GM12878 (cell line): ENCODE measurements around the gene DSTN. TPM values are rescaled to one million over a fixed set of nuclear protein-coding genes. Genes with fewer than 3 reads are reported as not detected.

Source experiments
- ATAC-seq: fragments of 200-7000 bp; cut with Tn5 transposase; 3 replicates; pipeline ENCODE4 v1.9.1; 2020; ENCODE audit warnings: mild to moderate bottlenecking, moderate library complexity
- BruUV-seq: library from RNA; stranded (reverse); fragments of 400-500 nt; replicated peaks from 2 replicates; lab custom pipeline; 2021; lab: Mats Ljungman, UMichigan
- CTCF ChIA-PET: fragments of 300-600 bp; sonication (Branson Sonifier 250); formaldehyde crosslinking; extraction: SDS; loops from one replicate; lab custom pipeline; 2021; ENCODE audit warnings: inconsistent platforms; lab: Yijun Ruan, JAX
- POLR2A ChIA-PET: fragments of 350-600 bp; formaldehyde crosslinking; extraction: SDS; loops from one replicate; lab custom pipeline; 2021; ENCODE audit warnings: inconsistent platforms; lab: Charles Lee
- RAD21 ChIA-PET: fragments of 300-600 bp; sonication (Branson Sonifier 250); formaldehyde crosslinking; loops from one replicate; lab custom pipeline; 2023; ENCODE audit warnings: antibody characterized with exemption; ENCODE audit not compliant: unreplicated experiment; lab: Charles Lee
- SMC1A ChIA-PET: fragments of 300-600 bp; sonication (Branson Sonifier 250); formaldehyde crosslinking; loops from one replicate; lab custom pipeline; 2023; ENCODE audit not compliant: unreplicated experiment, uncharacterized antibody; lab: Charles Lee
- DNase-seq: peaks from one replicate; pipeline ENCODE4 v3.0.0-alpha.2; 2011; ENCODE audit warnings: low read depth, low spot score
- FAIRE-seq: peaks from 3 replicates; lab custom pipeline; 2011; peaks lifted over from hg19 to GRCh38; lab: Jason Lieb, UNC
- H2AFZ ChIP-seq: 2 replicates; pipeline ENCODE4 v1.6.0; 2011; ENCODE audit warnings: low read depth, low read length, control low read depth; ENCODE audit not compliant: control insufficient read depth
- H3K27ac ChIP-seq: 2 replicates; pipeline ENCODE4 v1.5.1; 2011; ENCODE audit warnings: control low read depth; ENCODE audit not compliant: control insufficient read depth, insufficient read depth
- H3K27me3 ChIP-seq, 2 experiments: replicated peaks in 1 of 2; 2 replicates each; pipeline versions ENCODE4 v1.6.0 to v1.6.1; 2011; ENCODE audit warnings: low read length in 1 of 2; ENCODE audit not compliant: control insufficient read depth in 2 of 2, insufficient read depth in 2 of 2
- H3K36me3 ChIP-seq, 2 experiments: 2 replicates each; pipeline ENCODE4 v1.5.1; 2011; ENCODE audit warnings: low read length in 1 of 2; ENCODE audit not compliant: control insufficient read depth in 2 of 2, insufficient read depth in 2 of 2
- H3K4me1 ChIP-seq: 2 replicates; pipeline ENCODE4 v1.6.1; 2011; ENCODE audit warnings: mild to moderate bottlenecking, low read length, moderate library complexity, mixed read lengths; ENCODE audit not compliant: control insufficient read depth, insufficient read depth
- H3K4me2 ChIP-seq: 2 replicates; pipeline ENCODE4 v1.6.0; 2011; ENCODE audit warnings: control low read depth; ENCODE audit not compliant: control insufficient read depth, insufficient read depth
- H3K4me3 ChIP-seq: fragments of 200-600 bp; sonication (generic); 2 replicates; pipeline ENCODE4 v1.5.1; 2016
- H3K79me2 ChIP-seq: 2 replicates; pipeline ENCODE4 v1.6.0; 2011; ENCODE audit warnings: low read length; ENCODE audit not compliant: control insufficient read depth, insufficient read depth
- H3K9ac ChIP-seq: 2 replicates; pipeline ENCODE4 v1.8.0; 2011; ENCODE audit warnings: low read length, control low read depth, mixed read lengths; ENCODE audit not compliant: control insufficient read depth, insufficient read depth
- H3K9me3 ChIP-seq: replicated peaks from 3 replicates; pipeline ENCODE4 v1.5.1; 2011; ENCODE audit warnings: mild to moderate bottlenecking, low read length; ENCODE audit not compliant: control insufficient read depth, insufficient read depth
- H4K20me1 ChIP-seq: 2 replicates; pipeline ENCODE4 v1.6.0; 2011; ENCODE audit not compliant: control insufficient read depth, insufficient read depth
- KDM1A ChIP-seq: fragments of 200-600 bp; sonication (generic); IDR thresholded peaks from 2 replicates; pipeline ENCODE4 v1.6.1; 2016; ENCODE audit warnings: borderline replicate concordance
- NFIC ChIP-seq: IDR thresholded peaks from 2 replicates; pipeline ENCODE4 v1.6.1; 2012; ENCODE audit warnings: low read depth, mild to moderate bottlenecking, inconsistent platforms, low read length, moderate library complexity
- POLR2A ChIP-seq: IDR thresholded peaks from 2 replicates; pipeline ENCODE4 v1.6.1; 2011; ENCODE audit warnings: low read depth, mild to moderate bottlenecking, low read length
- POLR2AphosphoS5 ChIP-seq: IDR thresholded peaks from 2 replicates; pipeline ENCODE4 v1.6.1; 2011; ENCODE audit warnings: mild to moderate bottlenecking, low read length, inconsistent platforms
- RAD21 ChIP-seq: IDR thresholded peaks from 2 replicates; pipeline ENCODE4 v1.6.1; 2011; ENCODE audit warnings: mild to moderate bottlenecking, low read depth, low read length, moderate library complexity; ENCODE audit not compliant: insufficient read depth
- RAD51 ChIP-seq: fragments of 450-650 bp; IDR thresholded peaks from 2 replicates; pipeline ENCODE4 v1.6.1; 2016; ENCODE audit warnings: moderate library complexity, mild to moderate bottlenecking, inconsistent platforms
- RFX5 ChIP-seq: IDR thresholded peaks from 2 replicates; pipeline ENCODE4 v1.6.1; 2011; ENCODE audit warnings: low read depth, low read length, improper control_type of control experiment
- TAF1 ChIP-seq: IDR thresholded peaks from 2 replicates; pipeline ENCODE4 v1.6.1; 2011; ENCODE audit warnings: mild to moderate bottlenecking, low read depth, low read length, borderline replicate concordance
- TBL1XR1 ChIP-seq: IDR thresholded peaks from 2 replicates; pipeline ENCODE4 v1.6.1; 2012; ENCODE audit warnings: low read depth, low read length, improper control_type of control experiment
- YBX1 ChIP-seq: fragments of 450-650 bp; IDR thresholded peaks from 2 replicates; pipeline ENCODE4 v1.6.1; 2016; ENCODE audit warnings: antibody characterized with exemption
- ZNF274 ChIP-seq: IDR thresholded peaks from one replicate; pipeline ENCODE4 v1.8.0; 2011; ENCODE audit not compliant: insufficient read length, insufficient read depth
- ZZZ3 ChIP-seq: IDR thresholded peaks from 2 replicates; pipeline ENCODE4 v1.6.1; 2011; ENCODE audit warnings: low read depth; ENCODE audit not compliant: control insufficient read depth, insufficient read length
- WGBS: methylation state at CpG from one replicate; pipeline ENCODE4 v1.1.6; 2016; ENCODE audit warnings: low lambda C conversion rate; ENCODE audit not compliant: insufficient replicate concordance, insufficient coverage; ENCODE audit errors: missing lambda C conversion rate; 5-methylcytosine and 5-hydroxymethylcytosine counted together
- in situ Hi-C: fragments of 300-500 bp; cut with MboI; formaldehyde crosslinking; loops from 9 replicates; pipeline ENCODE4 v1.14.3; 2018; ENCODE audit warnings: mixed read lengths
- intact Hi-C: fragments of 100-400 bp; cut with micrococcal nuclease; formaldehyde crosslinking; loops from one replicate; pipeline ENCODE4 v1.14.2; 2022; ENCODE audit not compliant: unreplicated experiment
- polyA plus RNA-seq, 11 experiments: library from polyadenylated mRNA; depleted of rRNA in 4 of 11; unstranded in 6 of 11; stranded (reverse) in 5 of 11; fragments of >200 nt; fragmentation: Nextera tagmentation in 4 of 11; fragmentation: Illumina TruSeq in 1 of 11; extraction: Ambion mirVana in 4 of 11; extraction: Trizol in 1 of 11; gene quantifications; 1 replicate in 1 of 11; 2 replicates in 10 of 11; pipeline versions ENCODE4 v1.2.1 to v1.2.3, GENCODE V29; 2011 to 2016; ENCODE audit warnings: inconsistent platforms in 2 of 11, missing spikeins in 2 of 11, low read depth in 1 of 11
- total RNA-seq, 4 experiments: library from RNA; depleted of rRNA in 3 of 4; stranded (reverse); fragments of >200 nt in 3 of 4; fragmentation: Illumina TruSeq in 1 of 4; extraction: Trizol in 1 of 4; gene quantifications; 2 replicates each; pipeline versions ENCODE4 v1.2.1 to v1.2.3, GENCODE V29; 2013 to 2021
- TF ChIP-seq, protein P1 (sequence below), 3 experiments: IDR thresholded peaks in 2 of 3; conservative IDR thresholded peaks in 1 of 3; 2 replicates each; pipeline ENCODE4 v1.5.1; 2011; ENCODE audit warnings: low read depth in 3 of 3, low read length in 3 of 3, mild to moderate bottlenecking in 3 of 3, control low read depth in 2 of 3, moderate library complexity in 2 of 3, inconsistent platforms in 1 of 3, mixed read lengths in 1 of 3; ENCODE audit not compliant: control insufficient read depth in 2 of 3, insufficient read depth in 1 of 3; ENCODE audit errors: extremely low read depth in 1 of 3
- TF ChIP-seq, protein P2 (sequence below): IDR thresholded peaks from 2 replicates; pipeline ENCODE4 v1.6.1; 2011; ENCODE audit warnings: low read depth, mild to moderate bottlenecking, low read length, moderate library complexity, borderline replicate concordance; ENCODE audit errors: extremely low read depth
- TF ChIP-seq, protein P3 (sequence below): IDR thresholded peaks from 2 replicates; pipeline ENCODE4 v1.6.1; 2012; ENCODE audit warnings: mild to moderate bottlenecking, low read depth, low read length
- TF ChIP-seq, protein P4 (sequence below): fragments of 450-650 bp; IDR thresholded peaks from 2 replicates; pipeline ENCODE4 v1.6.1; 2017; ENCODE audit warnings: borderline replicate concordance
- TF ChIP-seq, protein P5 (sequence below): fragments of 450-650 bp; IDR thresholded peaks from 2 replicates; pipeline ENCODE4 v1.6.1; 2017; ENCODE audit warnings: low read depth, mild to moderate bottlenecking, moderate library complexity

Gene DSTN
- total and polyA plus RNA-seq, 10 of the 15 experiments (the other 5 are each of a cell fraction or from before 2014, with no cell fraction given): 26.7 to 137 (median 40.8) TPM

DNA sequence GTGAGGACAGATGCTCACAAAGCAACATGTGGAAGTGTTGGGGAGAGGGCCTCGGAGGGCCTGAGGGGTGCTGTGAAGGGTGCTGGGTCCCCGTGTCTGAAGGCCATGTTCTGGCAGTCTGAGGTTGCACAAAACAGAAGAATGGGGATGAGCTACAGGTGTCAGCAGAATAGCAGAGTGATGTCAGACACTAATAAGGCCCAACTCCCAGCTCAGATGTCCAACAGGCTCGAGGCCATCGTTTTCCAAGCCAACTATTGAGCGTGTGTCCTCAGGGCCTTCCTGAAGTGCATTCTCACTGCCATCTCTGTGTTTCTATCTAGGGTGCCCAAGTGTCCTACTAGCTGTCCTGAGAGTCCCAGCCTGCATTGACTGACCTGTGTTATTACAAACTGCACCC lies 46.5 kb upstream of the DSTN start:
- Histone ChIP-seq H3K27me3 (no peaks in the 10 kb centered on the region), H3K4me3 (no peak overlapping the region), H4K20me1 (no peaks in the 10 kb centered on the region), H3K9ac (no peak overlapping the region), H3K79me2 (no peaks in the 10 kb centered on the region), H3K27ac (no peak overlapping the region), H3K4me2 (no peak overlapping the region), H3K4me1 (no peaks in the 10 kb centered on the region), H3K36me3 (no peaks in the 10 kb centered on the region), H2AFZ (no peak overlapping the region), H3K9me3 (no peaks in the 10 kb centered on the region)
- FAIRE-seq: no peak
- TF ChIP-seq KDM1A (no peak), ZZZ3 (no peak), YBX1 (no peak), RFX5 (no peak), NFIC (no peak), RAD21 (no peak), TBL1XR1 (no peak), POLR2A (no peak), TAF1 (no peak), POLR2AphosphoS5 (no peak), RAD51 (no peak), ZNF274 (no peak)
- TF ChIP-seq, protein P1, sequence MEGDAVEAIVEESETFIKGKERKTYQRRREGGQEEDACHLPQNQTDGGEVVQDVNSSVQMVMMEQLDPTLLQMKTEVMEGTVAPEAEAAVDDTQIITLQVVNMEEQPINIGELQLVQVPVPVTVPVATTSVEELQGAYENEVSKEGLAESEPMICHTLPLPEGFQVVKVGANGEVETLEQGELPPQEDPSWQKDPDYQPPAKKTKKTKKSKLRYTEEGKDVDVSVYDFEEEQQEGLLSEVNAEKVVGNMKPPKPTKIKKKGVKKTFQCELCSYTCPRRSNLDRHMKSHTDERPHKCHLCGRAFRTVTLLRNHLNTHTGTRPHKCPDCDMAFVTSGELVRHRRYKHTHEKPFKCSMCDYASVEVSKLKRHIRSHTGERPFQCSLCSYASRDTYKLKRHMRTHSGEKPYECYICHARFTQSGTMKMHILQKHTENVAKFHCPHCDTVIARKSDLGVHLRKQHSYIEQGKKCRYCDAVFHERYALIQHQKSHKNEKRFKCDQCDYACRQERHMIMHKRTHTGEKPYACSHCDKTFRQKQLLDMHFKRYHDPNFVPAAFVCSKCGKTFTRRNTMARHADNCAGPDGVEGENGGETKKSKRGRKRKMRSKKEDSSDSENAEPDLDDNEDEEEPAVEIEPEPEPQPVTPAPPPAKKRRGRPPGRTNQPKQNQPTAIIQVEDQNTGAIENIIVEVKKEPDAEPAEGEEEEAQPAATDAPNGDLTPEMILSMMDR (IDR thresholded peaks at IDR 0.05 in 2 of 3, conservative IDR thresholded peaks at IDR 0.05 in 1 of 3; ENCODE audit: control insufficient read depth in 2 of 3, extremely low read depth in 1 of 3, insufficient read depth in 1 of 3, low read depth in 3 of 3, low read length in 3 of 3): no peak
- TF ChIP-seq, protein P2, sequence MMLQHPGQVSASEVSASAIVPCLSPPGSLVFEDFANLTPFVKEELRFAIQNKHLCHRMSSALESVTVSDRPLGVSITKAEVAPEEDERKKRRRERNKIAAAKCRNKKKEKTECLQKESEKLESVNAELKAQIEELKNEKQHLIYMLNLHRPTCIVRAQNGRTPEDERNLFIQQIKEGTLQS: no peak
- TF ChIP-seq, protein P3, sequence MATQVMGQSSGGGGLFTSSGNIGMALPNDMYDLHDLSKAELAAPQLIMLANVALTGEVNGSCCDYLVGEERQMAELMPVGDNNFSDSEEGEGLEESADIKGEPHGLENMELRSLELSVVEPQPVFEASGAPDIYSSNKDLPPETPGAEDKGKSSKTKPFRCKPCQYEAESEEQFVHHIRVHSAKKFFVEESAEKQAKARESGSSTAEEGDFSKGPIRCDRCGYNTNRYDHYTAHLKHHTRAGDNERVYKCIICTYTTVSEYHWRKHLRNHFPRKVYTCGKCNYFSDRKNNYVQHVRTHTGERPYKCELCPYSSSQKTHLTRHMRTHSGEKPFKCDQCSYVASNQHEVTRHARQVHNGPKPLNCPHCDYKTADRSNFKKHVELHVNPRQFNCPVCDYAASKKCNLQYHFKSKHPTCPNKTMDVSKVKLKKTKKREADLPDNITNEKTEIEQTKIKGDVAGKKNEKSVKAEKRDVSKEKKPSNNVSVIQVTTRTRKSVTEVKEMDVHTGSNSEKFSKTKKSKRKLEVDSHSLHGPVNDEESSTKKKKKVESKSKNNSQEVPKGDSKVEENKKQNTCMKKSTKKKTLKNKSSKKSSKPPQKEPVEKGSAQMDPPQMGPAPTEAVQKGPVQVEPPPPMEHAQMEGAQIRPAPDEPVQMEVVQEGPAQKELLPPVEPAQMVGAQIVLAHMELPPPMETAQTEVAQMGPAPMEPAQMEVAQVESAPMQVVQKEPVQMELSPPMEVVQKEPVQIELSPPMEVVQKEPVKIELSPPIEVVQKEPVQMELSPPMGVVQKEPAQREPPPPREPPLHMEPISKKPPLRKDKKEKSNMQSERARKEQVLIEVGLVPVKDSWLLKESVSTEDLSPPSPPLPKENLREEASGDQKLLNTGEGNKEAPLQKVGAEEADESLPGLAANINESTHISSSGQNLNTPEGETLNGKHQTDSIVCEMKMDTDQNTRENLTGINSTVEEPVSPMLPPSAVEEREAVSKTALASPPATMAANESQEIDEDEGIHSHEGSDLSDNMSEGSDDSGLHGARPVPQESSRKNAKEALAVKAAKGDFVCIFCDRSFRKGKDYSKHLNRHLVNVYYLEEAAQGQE: no peak
- TF ChIP-seq, protein P4, sequence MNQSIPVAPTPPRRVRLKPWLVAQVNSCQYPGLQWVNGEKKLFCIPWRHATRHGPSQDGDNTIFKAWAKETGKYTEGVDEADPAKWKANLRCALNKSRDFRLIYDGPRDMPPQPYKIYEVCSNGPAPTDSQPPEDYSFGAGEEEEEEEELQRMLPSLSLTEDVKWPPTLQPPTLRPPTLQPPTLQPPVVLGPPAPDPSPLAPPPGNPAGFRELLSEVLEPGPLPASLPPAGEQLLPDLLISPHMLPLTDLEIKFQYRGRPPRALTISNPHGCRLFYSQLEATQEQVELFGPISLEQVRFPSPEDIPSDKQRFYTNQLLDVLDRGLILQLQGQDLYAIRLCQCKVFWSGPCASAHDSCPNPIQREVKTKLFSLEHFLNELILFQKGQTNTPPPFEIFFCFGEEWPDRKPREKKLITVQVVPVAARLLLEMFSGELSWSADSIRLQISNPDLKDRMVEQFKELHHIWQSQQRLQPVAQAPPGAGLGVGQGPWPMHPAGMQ: no peak
- TF ChIP-seq, protein P5, sequence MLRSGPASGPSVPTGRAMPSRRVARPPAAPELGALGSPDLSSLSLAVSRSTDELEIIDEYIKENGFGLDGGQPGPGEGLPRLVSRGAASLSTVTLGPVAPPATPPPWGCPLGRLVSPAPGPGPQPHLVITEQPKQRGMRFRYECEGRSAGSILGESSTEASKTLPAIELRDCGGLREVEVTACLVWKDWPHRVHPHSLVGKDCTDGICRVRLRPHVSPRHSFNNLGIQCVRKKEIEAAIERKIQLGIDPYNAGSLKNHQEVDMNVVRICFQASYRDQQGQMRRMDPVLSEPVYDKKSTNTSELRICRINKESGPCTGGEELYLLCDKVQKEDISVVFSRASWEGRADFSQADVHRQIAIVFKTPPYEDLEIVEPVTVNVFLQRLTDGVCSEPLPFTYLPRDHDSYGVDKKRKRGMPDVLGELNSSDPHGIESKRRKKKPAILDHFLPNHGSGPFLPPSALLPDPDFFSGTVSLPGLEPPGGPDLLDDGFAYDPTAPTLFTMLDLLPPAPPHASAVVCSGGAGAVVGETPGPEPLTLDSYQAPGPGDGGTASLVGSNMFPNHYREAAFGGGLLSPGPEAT: no peak
- no peak for ATAC-seq
- in situ Hi-C loops: no loop called here
- WGBS: 11% methylated on average over 5 of the region's 5 CpGs
- no peak for DNase-seq
- RAD21 ChIA-PET: no interaction called here
- SMC1A ChIA-PET: interaction anchor here (1.4 kb wide), 1 partner anchor 48 kb away, joined by 4 read pairs; no protein-coding TSS in a partner anchor
- BruUV-seq: no TSS peak
- CTCF ChIA-PET: no interaction called here
- intact Hi-C loops: no loop called here
- POLR2A ChIA-PET: no interaction called here
